OCI-LY1 (cell line): ENCODE results near the gene KLK13.

ENCODE experiments used
- EZH2 ChIP-seq: fragments of 200-600 bp; sonication (generic), shearing (Covaris generic); IDR thresholded peaks from 2 replicates; pipeline ENCODE4 v1.8.0; 2017; ENCODE audit warnings: borderline replicate concordance, mixed run types, mild to moderate bottlenecking, antibody characterized with exemption, low read length, moderate library complexity, mixed read lengths
- TF ChIP-seq, protein P1 (sequence below): fragments of 200-600 bp; sonication (generic), shearing (Covaris generic); IDR thresholded peaks from 2 replicates; pipeline ENCODE4 v1.5.1; 2017; ENCODE audit warnings: mild to moderate bottlenecking, antibody characterized with exemption, low read length, moderate library complexity, mixed read lengths

DNA sequence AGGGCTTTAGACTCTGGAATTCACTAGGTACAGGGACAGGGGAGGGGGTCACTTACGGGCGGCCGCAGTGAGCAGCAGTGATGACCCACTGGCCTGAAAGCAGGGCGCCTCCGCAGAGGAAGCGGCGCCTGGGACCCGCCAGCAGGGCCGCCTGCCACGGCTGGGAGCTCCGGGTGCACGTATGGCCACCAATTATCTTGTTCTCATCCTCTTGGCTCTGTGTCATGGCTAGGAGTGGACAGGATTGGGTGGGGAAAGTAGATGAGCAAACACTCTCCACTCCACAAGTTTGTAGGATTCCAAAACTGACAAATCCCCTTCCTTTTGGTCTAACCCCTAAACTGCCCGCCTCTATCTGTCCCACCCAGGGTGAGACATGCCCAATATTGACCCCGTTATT, 16.6 kb upstream of the KLK13 start:
- TF ChIP-seq, protein P1, sequence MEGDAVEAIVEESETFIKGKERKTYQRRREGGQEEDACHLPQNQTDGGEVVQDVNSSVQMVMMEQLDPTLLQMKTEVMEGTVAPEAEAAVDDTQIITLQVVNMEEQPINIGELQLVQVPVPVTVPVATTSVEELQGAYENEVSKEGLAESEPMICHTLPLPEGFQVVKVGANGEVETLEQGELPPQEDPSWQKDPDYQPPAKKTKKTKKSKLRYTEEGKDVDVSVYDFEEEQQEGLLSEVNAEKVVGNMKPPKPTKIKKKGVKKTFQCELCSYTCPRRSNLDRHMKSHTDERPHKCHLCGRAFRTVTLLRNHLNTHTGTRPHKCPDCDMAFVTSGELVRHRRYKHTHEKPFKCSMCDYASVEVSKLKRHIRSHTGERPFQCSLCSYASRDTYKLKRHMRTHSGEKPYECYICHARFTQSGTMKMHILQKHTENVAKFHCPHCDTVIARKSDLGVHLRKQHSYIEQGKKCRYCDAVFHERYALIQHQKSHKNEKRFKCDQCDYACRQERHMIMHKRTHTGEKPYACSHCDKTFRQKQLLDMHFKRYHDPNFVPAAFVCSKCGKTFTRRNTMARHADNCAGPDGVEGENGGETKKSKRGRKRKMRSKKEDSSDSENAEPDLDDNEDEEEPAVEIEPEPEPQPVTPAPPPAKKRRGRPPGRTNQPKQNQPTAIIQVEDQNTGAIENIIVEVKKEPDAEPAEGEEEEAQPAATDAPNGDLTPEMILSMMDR: no peak
- no peak for TF ChIP-seq EZH2
